OCI-M2 (cell line): ENCODE data around the gene LRRC73.
A peak's percentile ranks its signal among the peaks of the same experiment; 100 is the strongest.

Experiments
- DNase-seq: peaks from one replicate; lab custom pipeline; 2025; ENCODE audit not compliant: unreplicated experiment; lab: John Stamatoyannopoulos, UW

The LRRC73 gene

GRCh38 chr6:43493833-43494232 is 16.3 kb downstream of the LRRC73 start:
- no peak for DNase-seq

GRCh38 chr6:43493230-43493629 is 16.9 kb downstream of the LRRC73 start:
- no peak for DNase-seq

- no peak for DNase-seq
These were observed 17.5 kb downstream of the LRRC73 start for GRCh38 chr6:43492673-43493072.

- no peak for DNase-seq
These were observed 18.1 kb downstream of the LRRC73 start for GRCh38 chr6:43491750-43492661.

GRCh38 chr6:43490523-43490939 is 19.6 kb downstream of the LRRC73 start:
- no peak for DNase-seq

- DNase-seq, result no peak
These were observed 20.7 kb downstream of the LRRC73 start for GRCh38 chr6:43489277-43490072.

- DNase-seq, result no peak
These were observed 21.4 kb downstream of the LRRC73 start for GRCh38 chr6:43488667-43489276.

GRCh38 chr6:43481591-43482236 is 28.4 kb downstream of the LRRC73 start:
- DNase-seq, result no peak

- DNase-seq, result no peak
These were observed 29.1 kb downstream of the LRRC73 start for GRCh38 chr6:43481075-43481474.

GRCh38 chr6:43478008-43478372 is 32.2 kb downstream of the LRRC73 start:
- no peak for DNase-seq

GRCh38 chr6:43477235-43478007 is 32.7 kb downstream of the LRRC73 start, which contains the start of gene TJAP1:
TJAP1 (plus strand) TSS chr6:43477570; CDS start chr6:43499002, 21,432 bp downstream.
- DNase-seq, result peak; percentile 39

- DNase-seq, result no peak
These were observed 33.4 kb downstream of the LRRC73 start for GRCh38 chr6:43476746-43477145.

- DNase-seq, result no peak
These were observed 34.6 kb downstream of the LRRC73 start for GRCh38 chr6:43475516-43475915.

GRCh38 chr6:43472515-43472914 is 37.6 kb downstream of the LRRC73 start:
- DNase-seq, result no peak

- no peak for DNase-seq
These were observed 38.7 kb downstream of the LRRC73 start for GRCh38 chr6:43471399-43471798.

- no peak for DNase-seq
These were observed 40.2 kb downstream of the LRRC73 start for GRCh38 chr6:43469947-43470346.

GRCh38 chr6:43468748-43469681 is 41.1 kb downstream of the LRRC73 start:
- DNase-seq, result no peak

- DNase-seq, result no peak
These were observed 41.9 kb downstream of the LRRC73 start for GRCh38 chr6:43468240-43468639.

- DNase-seq, result no peak
These were observed 42.4 kb downstream of the LRRC73 start for GRCh38 chr6:43467752-43468151.
